ENCODE data around the gene NTHL1. TPM values are rescaled to one million over a fixed set of nuclear protein-coding genes. Genes with fewer than 3 reads are reported as not detected.
A peak's percentile ranks its signal among the peaks of the same experiment; 100 is the strongest.

NTHL1 gene
- total RNA-seq, 2 donors from 2014 or later = 10.3 to 17.7 TPM

DNA sequence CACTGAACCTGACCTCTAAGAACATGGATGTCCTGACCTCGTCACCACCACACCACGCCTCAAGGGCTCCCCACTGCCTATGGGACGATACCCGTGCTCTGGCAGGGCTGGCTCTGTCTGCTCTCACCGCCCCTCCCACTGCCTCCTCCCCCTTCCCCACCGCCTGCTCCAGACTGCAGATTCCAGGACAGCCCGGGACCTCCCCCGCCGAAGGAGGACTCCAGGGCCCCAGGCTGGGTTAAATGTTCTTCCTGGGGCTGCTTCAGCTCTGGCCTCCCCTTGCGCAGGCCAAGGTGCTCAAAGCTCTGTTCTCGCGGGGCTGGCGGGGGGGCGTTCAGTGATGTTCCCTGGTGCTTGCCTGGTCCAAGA is 24.9 kb downstream of the NTHL1 start:
- TF ChIP-seq, protein P1, sequence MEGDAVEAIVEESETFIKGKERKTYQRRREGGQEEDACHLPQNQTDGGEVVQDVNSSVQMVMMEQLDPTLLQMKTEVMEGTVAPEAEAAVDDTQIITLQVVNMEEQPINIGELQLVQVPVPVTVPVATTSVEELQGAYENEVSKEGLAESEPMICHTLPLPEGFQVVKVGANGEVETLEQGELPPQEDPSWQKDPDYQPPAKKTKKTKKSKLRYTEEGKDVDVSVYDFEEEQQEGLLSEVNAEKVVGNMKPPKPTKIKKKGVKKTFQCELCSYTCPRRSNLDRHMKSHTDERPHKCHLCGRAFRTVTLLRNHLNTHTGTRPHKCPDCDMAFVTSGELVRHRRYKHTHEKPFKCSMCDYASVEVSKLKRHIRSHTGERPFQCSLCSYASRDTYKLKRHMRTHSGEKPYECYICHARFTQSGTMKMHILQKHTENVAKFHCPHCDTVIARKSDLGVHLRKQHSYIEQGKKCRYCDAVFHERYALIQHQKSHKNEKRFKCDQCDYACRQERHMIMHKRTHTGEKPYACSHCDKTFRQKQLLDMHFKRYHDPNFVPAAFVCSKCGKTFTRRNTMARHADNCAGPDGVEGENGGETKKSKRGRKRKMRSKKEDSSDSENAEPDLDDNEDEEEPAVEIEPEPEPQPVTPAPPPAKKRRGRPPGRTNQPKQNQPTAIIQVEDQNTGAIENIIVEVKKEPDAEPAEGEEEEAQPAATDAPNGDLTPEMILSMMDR (IDR thresholded peaks at IDR 0.05) = no peak

DNA sequence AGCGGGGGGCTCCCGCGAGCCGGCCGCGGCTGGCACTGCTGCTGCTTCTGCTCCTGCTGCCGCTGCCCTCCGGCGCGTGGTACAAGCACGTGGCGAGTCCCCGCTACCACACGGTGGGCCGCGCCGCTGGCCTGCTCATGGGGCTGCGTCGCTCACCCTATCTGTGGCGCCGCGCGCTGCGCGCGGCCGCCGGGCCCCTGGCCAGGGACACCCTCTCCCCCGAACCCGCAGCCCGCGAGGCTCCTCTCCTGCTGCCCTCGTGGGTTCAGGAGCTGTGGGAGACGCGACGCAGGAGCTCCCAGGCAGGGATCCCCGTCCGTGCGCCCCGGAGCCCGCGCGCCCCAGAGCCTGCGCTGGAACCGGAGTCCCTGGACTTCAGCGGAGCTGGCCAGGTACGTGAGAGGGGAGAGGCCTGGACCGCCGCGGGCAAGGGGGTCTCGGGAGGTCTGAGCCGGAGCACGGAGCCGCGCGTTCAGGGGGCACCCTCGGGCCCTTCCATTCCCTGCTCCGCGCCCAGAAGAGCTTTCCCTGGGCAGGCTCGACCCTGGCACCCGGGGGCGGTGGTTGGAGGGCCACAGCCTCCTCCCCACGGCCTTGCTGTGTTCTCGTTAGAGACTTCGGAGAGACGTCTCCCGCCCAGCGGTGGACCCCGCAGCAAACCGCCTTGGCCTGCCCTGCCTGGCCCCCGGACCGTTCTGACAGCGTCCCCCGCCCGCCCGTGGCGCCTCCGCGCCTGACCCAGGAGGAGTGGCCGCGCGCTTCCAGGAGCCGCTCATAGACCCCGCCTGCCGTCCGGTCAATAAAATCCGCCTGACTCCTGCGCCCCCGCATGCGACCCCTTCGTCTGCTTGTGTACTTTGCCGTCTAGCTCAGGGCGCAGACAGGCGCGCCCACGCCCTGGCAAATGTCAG is 27.5 kb downstream of the NTHL1 start:
- Histone ChIP-seq H3K36me3 (no peaks in the 10 kb centered on the region), H3K27ac (no peak overlapping the region), H3K4me3 (peak overlapping the region in 1 of 2 donors; percentile 9), H3K27me3 (peaks cover 7 to 9% of the 10 kb centered on the region in 2 donors), H3K4me1 (peaks cover 0 to 40% of the 10 kb centered on the region in 2 donors), H3K9me3 (no peaks in the 10 kb centered on the region)
- TF ChIP-seq, protein P1 (IDR thresholded peaks at IDR 0.05) = no peak
- DNase-seq (ENCODE audit: low spot score) = no peak

More for the DNA sequence above, 24.9 kb downstream of the NTHL1 start:
- no peak for DNase-seq (ENCODE audit: low spot score)
- Histone ChIP-seq H3K4me3 (peak overlapping the region in 1 of 2 donors; percentile 38), H3K4me1 (peaks cover 0 to 59% of the 10 kb centered on the region in 2 donors), H3K27me3 (peaks cover 7 to 9% of the 10 kb centered on the region in 2 donors), H3K36me3 (no peaks in the 10 kb centered on the region), H3K27ac (no peak overlapping the region), H3K9me3 (no peaks in the 10 kb centered on the region)

DNA sequence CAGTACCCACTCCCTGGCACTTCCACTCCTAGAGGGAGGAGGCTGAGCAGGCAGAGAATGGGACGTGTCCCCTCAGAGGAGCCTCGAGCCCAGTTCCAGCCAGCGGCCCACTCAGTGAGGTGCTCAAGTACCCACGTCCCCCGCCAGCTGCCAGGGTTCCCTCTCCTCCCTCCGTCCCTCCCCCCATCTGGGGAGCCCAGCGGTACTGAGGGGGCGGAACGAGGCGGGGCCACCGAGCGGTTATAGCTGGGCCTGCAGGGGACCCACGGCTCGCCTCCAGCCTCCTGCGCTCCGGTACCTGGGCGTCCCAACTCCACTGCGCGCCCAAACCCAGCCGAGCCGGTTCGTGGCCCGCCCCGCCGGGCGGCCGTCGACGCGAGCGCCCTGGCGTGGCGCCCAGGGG is 28.1 kb downstream of the NTHL1 start, which contains the start of gene NPW:
Gene NPW (plus strand): TSS at position 268 of the 403 bp plus-strand sequence.
- Histone ChIP-seq H3K27me3 (peaks cover 7 to 9% of the 10 kb centered on the region in 2 donors), H3K4me3 (peak within 1 kb of the TSS in 1 of 2 donors; percentile 9), H3K27ac (no peak within 1 kb of the TSS), H3K9me3 (no peaks in the 10 kb centered on the region), H3K4me1 (peaks cover 0 to 34% of the 10 kb centered on the region in 2 donors), H3K36me3 (no peaks in the 10 kb centered on the region)
- no peak for DNase-seq (ENCODE audit: low spot score)
- TF ChIP-seq, protein P1 (IDR thresholded peaks at IDR 0.05) = no peak

DNA sequence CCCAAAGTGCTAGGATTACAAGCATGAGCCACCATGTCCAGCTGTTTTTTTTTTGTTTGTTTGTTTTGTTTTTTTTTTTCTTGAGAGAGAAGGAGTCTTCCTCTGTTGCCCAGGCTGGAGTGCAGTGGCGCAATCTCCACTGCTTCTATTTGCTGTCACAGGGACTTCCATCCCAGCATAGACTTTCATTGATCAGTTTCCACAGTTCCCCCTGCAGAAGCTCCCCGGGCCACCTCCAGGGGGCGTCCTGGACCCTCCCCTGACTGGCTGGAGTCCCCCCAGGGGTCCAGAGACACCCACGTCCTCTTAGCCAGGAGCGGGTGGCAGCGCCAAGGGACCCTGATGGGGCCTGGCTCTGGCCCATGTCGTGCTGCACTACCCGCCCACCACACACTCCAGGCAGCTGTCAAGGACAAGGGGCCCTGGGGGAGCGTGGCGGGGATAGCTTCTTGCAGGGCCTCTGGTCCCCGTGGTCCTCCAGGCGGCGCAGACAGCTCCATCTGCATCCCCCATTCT is 31.2 kb downstream of the NTHL1 start:
- Histone ChIP-seq H3K4me1 (peaks cover 0 to 16% of the 10 kb centered on the region in 2 donors), H3K27me3 (peaks cover 7 to 9% of the 10 kb centered on the region in 2 donors), H3K36me3 (no peaks in the 10 kb centered on the region), H3K9me3 (no peaks in the 10 kb centered on the region), H3K27ac (no peak overlapping the region), H3K4me3 (no peak overlapping the region)
- TF ChIP-seq, protein P1 (IDR thresholded peaks at IDR 0.05) = peak; percentile 14 to 28
- DNase-seq (ENCODE audit: low spot score) = no peak

DNA sequence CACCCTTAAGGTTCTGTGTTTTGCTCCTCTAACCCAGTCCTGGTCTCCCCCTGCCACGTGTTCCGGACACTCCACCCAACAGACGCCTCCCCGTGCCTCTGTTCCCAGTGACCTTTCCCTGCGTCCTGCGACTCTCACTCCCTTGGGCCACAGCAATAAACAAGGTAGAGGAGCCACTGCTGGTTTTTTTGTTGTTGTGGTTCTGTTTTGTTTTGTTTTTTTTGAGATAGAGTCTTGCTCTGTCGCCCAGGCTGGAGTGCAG is 31.8 kb downstream of the NTHL1 start:
- H3K4me1 ChIP-seq = peaks cover 0 to 15% of the 10 kb centered on the region in 2 donors
- no peaks in the 10 kb centered on the region for H3K36me3 ChIP-seq
- peaks cover 7 to 9% of the 10 kb centered on the region in 2 donors for H3K27me3 ChIP-seq
- DNase-seq (ENCODE audit: low spot score) = no peak
- no peak overlapping the region for H3K27ac ChIP-seq
- TF ChIP-seq, protein P1 (IDR thresholded peaks at IDR 0.05) = no peak
- no peak overlapping the region for H3K4me3 ChIP-seq
- H3K9me3 ChIP-seq = no peaks in the 10 kb centered on the region

All from right atrium auricular region (tissue), 2 donors.